ENCODE results near the gene SNX5. TPM values are rescaled to one million over a fixed set of nuclear protein-coding genes. Genes with fewer than 3 reads are reported as not detected.

Gene SNX5
- total and polyA plus RNA-seq, 2 of the 13 experiments (the other 11 are each of a cell fraction or from before 2014, with no cell fraction given) = 664 to 1,040 TPM

DNA sequence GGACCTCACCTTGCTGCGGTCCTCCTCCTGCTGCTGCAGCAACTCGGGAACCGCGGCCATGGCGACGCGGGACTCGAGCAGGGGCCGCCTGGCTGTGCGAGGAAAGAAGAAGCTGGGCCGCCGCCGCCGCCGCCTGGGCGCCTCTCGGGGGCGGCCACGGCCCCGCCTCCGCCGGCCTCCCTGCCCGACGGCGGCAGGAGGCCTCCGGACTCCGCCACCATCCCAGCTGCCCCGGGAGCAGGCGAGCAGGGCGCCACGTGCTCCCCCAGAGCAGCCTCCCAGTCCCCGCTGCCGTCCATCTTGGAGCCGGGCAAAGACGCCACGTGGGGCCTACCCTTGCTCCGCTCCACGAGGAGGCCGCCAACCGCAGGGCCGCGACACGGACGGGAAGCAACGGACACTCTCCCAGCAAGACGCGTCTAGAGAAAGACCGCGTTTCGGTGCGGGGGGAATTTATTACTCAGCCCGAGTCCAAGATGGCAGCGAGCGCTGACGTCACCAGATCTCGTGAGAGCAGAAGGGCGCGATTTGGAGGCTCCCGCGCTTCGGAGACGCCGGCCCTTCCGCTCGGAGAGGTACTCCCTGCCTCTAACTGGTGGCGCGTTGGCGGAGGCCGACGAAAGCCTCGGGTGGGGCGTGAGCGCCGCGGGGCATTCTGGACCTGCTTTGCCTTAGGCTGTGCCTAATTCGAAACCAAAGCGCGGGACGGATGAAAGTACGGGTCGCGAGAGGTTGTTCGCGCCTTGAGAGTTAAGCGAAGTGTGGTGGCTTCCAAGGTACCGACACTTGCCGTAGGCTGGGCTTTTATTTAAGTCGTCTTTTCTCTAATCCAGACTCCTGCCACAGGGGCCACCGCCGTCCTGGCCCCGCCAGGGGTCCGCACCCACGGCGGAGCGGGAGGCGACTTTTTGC lies at the start of gene SNX5, which contains the start of gene MGME1 (continued):
- TF ChIP-seq, protein P1, sequence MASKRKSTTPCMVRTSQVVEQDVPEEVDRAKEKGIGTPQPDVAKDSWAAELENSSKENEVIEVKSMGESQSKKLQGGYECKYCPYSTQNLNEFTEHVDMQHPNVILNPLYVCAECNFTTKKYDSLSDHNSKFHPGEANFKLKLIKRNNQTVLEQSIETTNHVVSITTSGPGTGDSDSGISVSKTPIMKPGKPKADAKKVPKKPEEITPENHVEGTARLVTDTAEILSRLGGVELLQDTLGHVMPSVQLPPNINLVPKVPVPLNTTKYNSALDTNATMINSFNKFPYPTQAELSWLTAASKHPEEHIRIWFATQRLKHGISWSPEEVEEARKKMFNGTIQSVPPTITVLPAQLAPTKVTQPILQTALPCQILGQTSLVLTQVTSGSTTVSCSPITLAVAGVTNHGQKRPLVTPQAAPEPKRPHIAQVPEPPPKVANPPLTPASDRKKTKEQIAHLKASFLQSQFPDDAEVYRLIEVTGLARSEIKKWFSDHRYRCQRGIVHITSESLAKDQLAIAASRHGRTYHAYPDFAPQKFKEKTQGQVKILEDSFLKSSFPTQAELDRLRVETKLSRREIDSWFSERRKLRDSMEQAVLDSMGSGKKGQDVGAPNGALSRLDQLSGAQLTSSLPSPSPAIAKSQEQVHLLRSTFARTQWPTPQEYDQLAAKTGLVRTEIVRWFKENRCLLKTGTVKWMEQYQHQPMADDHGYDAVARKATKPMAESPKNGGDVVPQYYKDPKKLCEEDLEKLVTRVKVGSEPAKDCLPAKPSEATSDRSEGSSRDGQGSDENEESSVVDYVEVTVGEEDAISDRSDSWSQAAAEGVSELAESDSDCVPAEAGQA (IDR thresholded peaks at IDR 0.05; ENCODE audit: low read depth) = peak; percentile 99
- TF ChIP-seq, protein P1 (CRISPR knock-in tag; IDR thresholded peaks at IDR 0.05; ENCODE audit: borderline replicate concordance) = no peak; the same call in 1 of the 2 replicates
- TF ChIP-seq, protein P2, sequence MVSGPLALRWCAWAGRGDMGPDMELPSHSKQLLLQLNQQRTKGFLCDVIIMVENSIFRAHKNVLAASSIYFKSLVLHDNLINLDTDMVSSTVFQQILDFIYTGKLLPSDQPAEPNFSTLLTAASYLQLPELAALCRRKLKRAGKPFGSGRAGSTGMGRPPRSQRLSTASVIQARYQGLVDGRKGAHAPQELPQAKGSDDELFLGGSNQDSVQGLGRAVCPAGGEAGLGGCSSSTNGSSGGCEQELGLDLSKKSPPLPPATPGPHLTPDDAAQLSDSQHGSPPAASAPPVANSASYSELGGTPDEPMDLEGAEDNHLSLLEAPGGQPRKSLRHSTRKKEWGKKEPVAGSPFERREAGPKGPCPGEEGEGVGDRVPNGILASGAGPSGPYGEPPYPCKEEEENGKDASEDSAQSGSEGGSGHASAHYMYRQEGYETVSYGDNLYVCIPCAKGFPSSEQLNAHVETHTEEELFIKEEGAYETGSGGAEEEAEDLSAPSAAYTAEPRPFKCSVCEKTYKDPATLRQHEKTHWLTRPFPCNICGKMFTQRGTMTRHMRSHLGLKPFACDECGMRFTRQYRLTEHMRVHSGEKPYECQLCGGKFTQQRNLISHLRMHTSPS (CRISPR knock-in tag; IDR thresholded peaks at IDR 0.05; ENCODE audit: low read depth) = peak; percentile 23
- TF ChIP-seq SMAD1 (CRISPR knock-in tag; IDR thresholded peaks at IDR 0.05; ENCODE audit: borderline replicate concordance, low read depth) (peak; percentile 99), POLR2A (IDR thresholded peaks at IDR 0.05; ENCODE audit: insufficient read depth in 1 of 2, low read depth in 2 of 2, low read length in 2 of 2) (peak; percentile 100), ZNF749 (CRISPR knock-in tag; IDR thresholded peaks at IDR 0.05; ENCODE audit: borderline replicate concordance) (peak; percentile 99), RBAK (CRISPR knock-in tag; IDR thresholded peaks at IDR 0.05) (peak; percentile 71; the same call in 1 of the 2 replicates), ZFY (CRISPR knock-in tag; IDR thresholded peaks at IDR 0.05) (peak; percentile 100), MAZ (IDR thresholded peaks at IDR 0.05; ENCODE audit: borderline replicate concordance, low read depth, low read length) (peak; percentile 70), MAZ (CRISPR knock-in tag; IDR thresholded peaks at IDR 0.05; ENCODE audit: low read depth) (peak; percentile 96), U2AF1 (optimal IDR thresholded peaks at IDR 0.05; ENCODE audit: low read depth, low read length) (peak; percentile 88), MBD4 (IDR thresholded peaks at IDR 0.05; ENCODE audit: borderline replicate concordance, low read length) (no peak), ZNF121 (CRISPR knock-in tag; IDR thresholded peaks at IDR 0.05) (peak; percentile 69; the same call in 1 of the 2 replicates)
- TF ChIP-seq, protein P3, sequence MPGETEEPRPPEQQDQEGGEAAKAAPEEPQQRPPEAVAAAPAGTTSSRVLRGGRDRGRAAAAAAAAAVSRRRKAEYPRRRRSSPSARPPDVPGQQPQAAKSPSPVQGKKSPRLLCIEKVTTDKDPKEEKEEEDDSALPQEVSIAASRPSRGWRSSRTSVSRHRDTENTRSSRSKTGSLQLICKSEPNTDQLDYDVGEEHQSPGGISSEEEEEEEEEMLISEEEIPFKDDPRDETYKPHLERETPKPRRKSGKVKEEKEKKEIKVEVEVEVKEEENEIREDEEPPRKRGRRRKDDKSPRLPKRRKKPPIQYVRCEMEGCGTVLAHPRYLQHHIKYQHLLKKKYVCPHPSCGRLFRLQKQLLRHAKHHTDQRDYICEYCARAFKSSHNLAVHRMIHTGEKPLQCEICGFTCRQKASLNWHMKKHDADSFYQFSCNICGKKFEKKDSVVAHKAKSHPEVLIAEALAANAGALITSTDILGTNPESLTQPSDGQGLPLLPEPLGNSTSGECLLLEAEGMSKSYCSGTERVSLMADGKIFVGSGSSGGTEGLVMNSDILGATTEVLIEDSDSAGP (CRISPR knock-in tag; IDR thresholded peaks at IDR 0.05; ENCODE audit: borderline replicate concordance) = peak; percentile 94
- TF ChIP-seq, protein P4, sequence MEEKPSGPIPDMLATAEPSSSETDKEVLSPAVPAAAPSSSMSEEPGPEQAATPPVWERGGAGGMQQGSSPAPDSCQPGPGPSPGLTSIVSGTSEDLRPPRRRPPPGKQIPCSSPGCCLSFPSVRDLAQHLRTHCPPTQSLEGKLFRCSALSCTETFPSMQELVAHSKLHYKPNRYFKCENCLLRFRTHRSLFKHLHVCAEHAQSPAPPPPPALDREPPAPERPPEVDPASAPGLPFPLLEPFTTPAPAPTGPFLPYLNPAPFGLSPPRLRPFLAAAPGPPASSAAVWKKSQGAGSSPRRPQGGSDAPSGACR (CRISPR knock-in tag; IDR thresholded peaks at IDR 0.05) = peak; percentile 77; the same call in 1 of the 2 replicates
- TF ChIP-seq, protein P5, sequence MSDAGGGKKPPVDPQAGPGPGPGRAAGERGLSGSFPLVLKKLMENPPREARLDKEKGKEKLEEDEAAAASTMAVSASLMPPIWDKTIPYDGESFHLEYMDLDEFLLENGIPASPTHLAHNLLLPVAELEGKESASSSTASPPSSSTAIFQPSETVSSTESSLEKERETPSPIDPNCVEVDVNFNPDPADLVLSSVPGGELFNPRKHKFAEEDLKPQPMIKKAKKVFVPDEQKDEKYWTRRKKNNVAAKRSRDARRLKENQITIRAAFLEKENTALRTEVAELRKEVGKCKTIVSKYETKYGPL (CRISPR knock-in tag; IDR thresholded peaks at IDR 0.05) = 0 out of 2 replicates have a peak, but pooled peaks have one; percentile 2
